ENCODE results near the gene COPS7A.

Gene COPS7A

GRCh38 chr12:6763380-6763779 is 39.5 kb downstream of the COPS7A start:
- DNase-seq = no peak
- Histone ChIP-seq H3K27me3 (ENCODE audit: control insufficient read depth in 1 of 2, insufficient read depth in 1 of 2, low read length in 2 of 2) (no peaks in the 10 kb centered on the region), H4K91ac (ENCODE audit: low read length) (peak overlapping the region; percentile 67), H2BK12ac (ENCODE audit: low read length in 2 of 2) (peak overlapping the region; percentile 75 to 82), H2AFZ (ENCODE audit: low read depth, low read length) (no peak overlapping the region), H2AK5ac (ENCODE audit: low read length, severe bottlenecking) (peak overlapping the region; percentile 99), H3K23ac (ENCODE audit: low read length in 2 of 2) (no peak overlapping the region), H3K9ac (ENCODE audit: low read length) (peak overlapping the region; percentile 68), H2BK5ac (ENCODE audit: low read depth, low read length, poor library complexity, severe bottlenecking) (peak overlapping the region; percentile 48), H3K4me3 (ENCODE audit: insufficient read depth in 1 of 2, low read depth in 1 of 2, low read length in 2 of 2) (peak overlapping the region in 1 of 2 experiments; percentile 61), H4K8ac (ENCODE audit: low read length) (peak overlapping the region; percentile 71), H3K18ac (ENCODE audit: low read depth in 1 of 2, low read length in 2 of 2) (peak overlapping the region; percentile 82 to 90), H3K36me3 (ENCODE audit: control insufficient read depth in 1 of 2, insufficient read depth in 2 of 2, low read depth in 1 of 2, low read length in 2 of 2) (no peaks in the 10 kb centered on the region), H2BK120ac (ENCODE audit: low read depth, low read length) (peak overlapping the region; percentile 71), H3K27ac (ENCODE audit: low read length, poor library complexity, severe bottlenecking) (peak overlapping the region; percentile 97), H2BK15ac (ENCODE audit: low read depth, poor library complexity, severe bottlenecking) (peak overlapping the region; percentile 55), H3K9me3 (ENCODE audit: control insufficient read depth, low read length) (no peaks in the 10 kb centered on the region), H3K4ac (ENCODE audit: low read depth in 1 of 2, low read length in 2 of 2) (peak overlapping the region; percentile 76 to 98), H3K4me1 (ENCODE audit: control insufficient read depth, insufficient read depth, low read depth, low read length) (peaks cover 18% of the 10 kb centered on the region), H3K4me2 (ENCODE audit: low read length, poor library complexity, severe bottlenecking) (no peak overlapping the region), H3K79me1 (replicated peaks; ENCODE audit: low read length, poor library complexity, severe bottlenecking) (no peaks in the 10 kb centered on the region), H3K14ac (ENCODE audit: low read length in 2 of 2) (no peak overlapping the region)
- 74% methylated on average over 3 of the region's 4 CpGs for WGBS

- H2BK12ac ChIP-seq (ENCODE audit: low read length in 2 of 2) = peak overlapping the region; percentile 57 to 82
- H2BK5ac ChIP-seq (ENCODE audit: low read depth, low read length, poor library complexity, severe bottlenecking) = peak overlapping the region; percentile 48
- WGBS = under 1% methylated on average over 16 of the region's 16 CpGs
- peak; percentile 100 for DNase-seq
- H2BK120ac ChIP-seq (ENCODE audit: low read depth, low read length) = peak overlapping the region; percentile 71
- no peaks in the 10 kb centered on the region for H3K36me3 ChIP-seq (ENCODE audit: control insufficient read depth in 1 of 2, insufficient read depth in 2 of 2, low read depth in 1 of 2, low read length in 2 of 2)
- no peaks in the 10 kb centered on the region for H3K9me3 ChIP-seq (ENCODE audit: control insufficient read depth, low read length)
- peak overlapping the region in 1 of 2 experiments; percentile 61 for H3K4me3 ChIP-seq (ENCODE audit: insufficient read depth in 1 of 2, low read depth in 1 of 2, low read length in 2 of 2)
- H4K8ac ChIP-seq (ENCODE audit: low read length) = peak overlapping the region; percentile 71
- no peak overlapping the region for H3K23ac ChIP-seq (ENCODE audit: low read length in 2 of 2)
- H3K27ac ChIP-seq (ENCODE audit: low read length, poor library complexity, severe bottlenecking) = peak overlapping the region; percentile 97
- peak overlapping the region; percentile 55 for H3K4me2 ChIP-seq (ENCODE audit: low read length, poor library complexity, severe bottlenecking)
- peak overlapping the region; percentile 68 for H3K9ac ChIP-seq (ENCODE audit: low read length)
- peaks cover 26% of the 10 kb centered on the region for H3K4me1 ChIP-seq (ENCODE audit: control insufficient read depth, insufficient read depth, low read depth, low read length)
- peak overlapping the region in 1 of 2 experiments; percentile 98 for H3K4ac ChIP-seq (ENCODE audit: low read depth in 1 of 2, low read length in 2 of 2)
- peak overlapping the region; percentile 82 to 90 for H3K18ac ChIP-seq (ENCODE audit: low read depth in 1 of 2, low read length in 2 of 2)
- no peak overlapping the region for H3K14ac ChIP-seq (ENCODE audit: low read length in 2 of 2)
- H2AFZ ChIP-seq (ENCODE audit: low read depth, low read length) = no peak overlapping the region
- H2AK5ac ChIP-seq (ENCODE audit: low read length, severe bottlenecking) = peak overlapping the region; percentile 99
- H4K91ac ChIP-seq (ENCODE audit: low read length) = peak overlapping the region; percentile 67
- H3K79me1 ChIP-seq (replicated peaks; ENCODE audit: low read length, poor library complexity, severe bottlenecking) = no peaks in the 10 kb centered on the region
- no peaks in the 10 kb centered on the region for H3K27me3 ChIP-seq (ENCODE audit: control insufficient read depth in 1 of 2, insufficient read depth in 1 of 2, low read length in 2 of 2)
- peak overlapping the region; percentile 55 for H2BK15ac ChIP-seq (ENCODE audit: low read depth, poor library complexity, severe bottlenecking)
Observed at GRCh38 chr12:6764011-6764828, 40.4 kb downstream of the COPS7A start.

DNA sequence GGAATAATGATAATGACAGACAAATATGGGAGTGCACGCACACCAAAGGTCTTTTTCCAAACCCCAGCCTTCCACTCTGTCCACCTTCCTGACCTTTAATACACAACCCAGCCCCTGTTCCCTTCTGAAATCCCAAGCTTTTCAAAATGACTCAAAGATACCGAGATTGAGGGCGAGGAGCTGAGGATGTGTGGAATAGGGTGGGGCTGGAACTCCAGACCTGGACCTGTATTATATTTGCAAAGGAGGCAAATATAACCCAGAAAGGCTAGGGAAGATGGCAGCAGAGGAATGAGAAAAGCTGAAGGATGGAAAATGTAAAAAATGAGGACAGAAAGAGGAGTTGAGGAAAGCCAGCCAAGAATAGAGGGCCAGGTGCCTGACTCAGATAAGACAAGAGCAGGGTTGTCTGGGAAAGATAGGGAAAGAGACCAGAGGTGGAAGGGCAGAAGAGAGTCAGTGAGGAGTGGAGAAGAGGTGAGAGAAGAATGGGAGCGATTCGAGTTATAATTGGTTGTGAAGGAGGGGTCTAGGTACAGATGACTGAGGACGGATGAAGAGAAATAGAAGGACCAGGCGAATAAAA is 41.3 kb downstream of the COPS7A start:
- no peak overlapping the region for H2BK15ac ChIP-seq (ENCODE audit: low read depth, poor library complexity, severe bottlenecking)
- peak overlapping the region; percentile 45 to 94 for H3K18ac ChIP-seq (ENCODE audit: low read depth in 1 of 2, low read length in 2 of 2)
- peak overlapping the region; percentile 99 for H2AK5ac ChIP-seq (ENCODE audit: low read length, severe bottlenecking)
- peaks cover 32% of the 10 kb centered on the region for H3K4me1 ChIP-seq (ENCODE audit: control insufficient read depth, insufficient read depth, low read depth, low read length)
- no peaks in the 10 kb centered on the region for H3K27me3 ChIP-seq (ENCODE audit: control insufficient read depth in 1 of 2, insufficient read depth in 1 of 2, low read length in 2 of 2)
- no peak overlapping the region for H2AFZ ChIP-seq (ENCODE audit: low read depth, low read length)
- peak overlapping the region in 1 of 2 experiments; percentile 76 for H3K4me3 ChIP-seq (ENCODE audit: insufficient read depth in 1 of 2, low read depth in 1 of 2, low read length in 2 of 2)
- peak overlapping the region; percentile 92 for H3K27ac ChIP-seq (ENCODE audit: low read length, poor library complexity, severe bottlenecking)
- peaks cover 6% of the 10 kb centered on the region for H3K79me1 ChIP-seq (replicated peaks; ENCODE audit: low read length, poor library complexity, severe bottlenecking)
- no peak overlapping the region for H3K14ac ChIP-seq (ENCODE audit: low read length in 2 of 2)
- H3K4me2 ChIP-seq (ENCODE audit: low read length, poor library complexity, severe bottlenecking) = peak overlapping the region; percentile 51
- H3K23ac ChIP-seq (ENCODE audit: low read length in 2 of 2) = no peak overlapping the region
- peak overlapping the region; percentile 53 for H2BK5ac ChIP-seq (ENCODE audit: low read depth, low read length, poor library complexity, severe bottlenecking)
- H3K36me3 ChIP-seq (ENCODE audit: control insufficient read depth in 1 of 2, insufficient read depth in 2 of 2, low read depth in 1 of 2, low read length in 2 of 2) = peaks cover 5 to 9% of the 10 kb centered on the region in 2 experiments
- peak overlapping the region; percentile 67 for H2BK120ac ChIP-seq (ENCODE audit: low read depth, low read length)
- H4K8ac ChIP-seq (ENCODE audit: low read length) = peak overlapping the region; percentile 29
- peak overlapping the region; percentile 19 to 91 for H3K4ac ChIP-seq (ENCODE audit: low read depth in 1 of 2, low read length in 2 of 2)
- H3K9ac ChIP-seq (ENCODE audit: low read length) = peak overlapping the region; percentile 72
- peak overlapping the region; percentile 62 for H4K91ac ChIP-seq (ENCODE audit: low read length)
- WGBS = 13% methylated on average over 6 of the region's 7 CpGs
- H3K9me3 ChIP-seq (ENCODE audit: control insufficient read depth, low read length) = no peaks in the 10 kb centered on the region
- peak overlapping the region; percentile 65 to 93 for H2BK12ac ChIP-seq (ENCODE audit: low read length in 2 of 2)
- DNase-seq = peak; percentile 38
